Muscle of back (tissue), 11 donors: Measurements from ENCODE around the gene OTUD3. TPM values are rescaled to one million over a fixed set of nuclear protein-coding genes. Genes with fewer than 3 reads are reported as not detected.
"Not testable (repeated sequence)": the region's sequence is repeated elsewhere in the genome, so short reads cannot be mapped to it uniquely, and the experiment has no call there.

Source experiments
- DNase-seq, 3 donors: peaks; one replicate each; pipeline versions ENCODE4 v3.0.0 to v3.0.0-alpha.2; 2013
- polyA plus RNA-seq, 10 donors: library from polyadenylated mRNA; unstranded; fragments of 120-200 nt; gene quantifications; one replicate each; pipeline ENCODE4 v1.2.1, GENCODE V29; 2013; ENCODE audit not compliant: insufficient read length in 10 of 10

OTUD3 gene
- polyA plus RNA-seq, 10 donors = 4.9 to 13.1 (median 6.7) TPM

DNA sequence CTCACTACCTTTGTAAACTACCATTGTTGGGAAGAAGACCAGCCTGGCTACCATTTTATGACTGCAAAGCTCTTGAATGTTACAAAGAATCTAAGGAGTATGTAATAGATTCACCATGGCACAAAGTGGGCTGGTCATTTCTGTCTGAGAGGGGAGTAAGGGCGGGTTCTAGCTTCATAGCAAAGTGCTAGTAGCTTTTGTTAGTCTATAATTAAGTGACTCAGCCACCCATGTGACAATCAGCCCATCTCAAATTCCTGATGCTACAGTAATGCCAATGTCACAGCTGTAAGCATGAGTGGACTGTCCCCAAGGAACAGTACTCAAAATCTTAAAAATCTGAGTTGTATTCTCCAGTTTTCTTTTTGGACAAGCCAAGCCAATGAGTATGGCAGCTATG is 15.4 kb upstream of the OTUD3 start:
- no peak for DNase-seq

DNA sequence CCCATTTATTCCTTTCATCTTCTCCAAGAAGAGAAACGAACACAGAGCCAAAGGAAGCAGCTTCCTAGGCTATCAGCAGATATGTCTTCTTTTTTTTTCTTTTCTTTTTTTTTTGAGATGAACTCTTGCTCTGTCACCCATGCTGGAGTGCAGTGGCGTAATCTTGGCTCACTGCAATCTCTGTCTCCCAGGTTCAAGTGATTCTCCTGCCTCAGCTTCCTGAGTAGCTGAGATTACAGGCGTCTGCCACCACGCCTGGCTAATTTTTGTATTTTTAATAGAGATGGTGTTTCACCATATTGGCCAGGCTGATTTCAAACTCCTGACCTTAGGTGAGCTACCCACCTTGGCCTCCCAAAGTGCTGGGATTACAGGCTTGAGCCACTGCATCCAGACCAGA is 13.6 kb upstream of the OTUD3 start:
- not testable (repeated sequence) for DNase-seq

DNA sequence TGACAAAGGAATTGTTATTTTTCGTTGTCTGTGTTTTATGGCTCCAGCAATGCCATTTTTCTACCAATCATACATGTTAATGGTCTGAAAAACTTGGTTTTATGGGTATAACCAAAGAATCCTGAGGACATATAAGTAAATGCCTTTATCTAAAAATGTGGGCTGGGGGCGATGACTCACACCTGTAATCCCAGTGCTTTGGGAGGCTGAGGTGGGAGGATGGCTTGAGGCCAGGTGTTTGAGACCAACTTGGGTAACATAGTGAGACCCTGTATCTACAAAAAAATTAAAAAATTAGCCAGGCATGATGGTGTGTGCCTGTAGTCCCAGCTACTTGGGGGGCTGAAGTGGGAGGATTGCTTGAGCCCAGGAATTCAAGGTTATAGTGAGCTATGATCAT is 12.7 kb upstream of the OTUD3 start:
- DNase-seq = not testable (repeated sequence)

DNA sequence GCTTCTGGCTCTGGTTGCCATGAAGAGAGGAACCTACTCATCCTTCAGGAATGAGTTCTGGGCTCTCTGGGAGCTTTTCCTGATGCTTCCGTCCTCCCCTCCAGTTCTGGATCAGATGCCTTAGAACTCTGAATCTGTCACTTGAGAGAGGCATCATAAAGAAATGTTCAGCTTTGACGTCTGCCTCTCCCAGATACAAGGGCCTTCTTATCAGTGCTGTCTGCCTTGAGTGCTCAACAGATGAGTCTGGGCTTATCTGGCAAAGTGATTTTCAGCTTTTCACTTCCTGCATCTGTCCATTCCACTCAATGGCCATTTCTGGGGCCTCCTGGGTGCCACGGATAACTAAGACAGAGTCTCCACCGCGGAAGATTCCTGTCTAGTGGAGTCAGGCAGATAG is 12.3 kb upstream of the OTUD3 start:
- no peak for DNase-seq

DNA sequence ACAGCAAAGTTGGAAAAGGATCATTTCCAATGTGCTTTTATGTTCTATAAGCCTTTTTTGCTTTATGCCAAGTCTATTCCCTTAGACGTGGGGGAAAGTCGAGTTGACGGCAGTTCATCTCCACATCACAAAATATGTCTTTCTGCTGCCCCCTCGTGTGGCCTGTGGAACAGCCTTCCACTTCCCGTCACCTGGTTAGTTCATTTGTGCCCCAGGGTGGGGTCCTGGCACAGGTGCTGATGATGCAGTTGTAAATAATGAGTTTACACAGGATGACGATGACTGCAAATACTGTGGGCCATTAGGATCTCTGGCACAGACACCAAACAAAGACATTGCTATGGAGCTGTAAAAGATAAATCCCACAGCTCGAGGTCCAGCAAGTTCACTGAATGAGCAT is 10.0 kb upstream of the OTUD3 start:
- no peak for DNase-seq

DNA sequence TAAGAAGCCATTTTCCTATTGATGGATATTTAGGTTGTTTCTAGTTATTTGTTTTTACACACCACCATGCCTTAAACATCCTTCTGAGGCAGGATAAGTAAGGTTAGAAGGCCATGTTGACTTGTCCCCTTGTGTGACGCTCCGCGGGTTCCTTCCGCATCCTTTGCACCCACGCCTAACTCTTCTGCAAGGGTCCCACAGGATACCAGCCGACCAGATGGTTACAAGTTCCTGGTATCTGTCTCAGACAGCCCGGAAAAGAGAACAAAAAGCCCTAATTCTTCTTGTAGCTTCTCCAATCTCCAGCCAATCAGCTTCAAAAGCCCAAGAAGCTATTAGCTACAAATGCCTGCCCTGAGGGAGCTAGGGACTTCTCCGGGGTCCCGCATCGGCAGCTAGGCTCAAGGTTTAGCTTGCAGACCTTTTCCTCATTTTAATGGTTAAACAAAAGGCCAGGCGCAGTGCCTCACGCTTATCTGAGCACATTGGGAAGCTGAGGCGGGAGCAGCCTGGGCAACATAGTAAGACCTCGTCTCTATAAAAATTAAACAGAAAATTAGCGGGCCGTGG is 4.9 kb upstream of the OTUD3 start:
- DNase-seq = no peak

DNA sequence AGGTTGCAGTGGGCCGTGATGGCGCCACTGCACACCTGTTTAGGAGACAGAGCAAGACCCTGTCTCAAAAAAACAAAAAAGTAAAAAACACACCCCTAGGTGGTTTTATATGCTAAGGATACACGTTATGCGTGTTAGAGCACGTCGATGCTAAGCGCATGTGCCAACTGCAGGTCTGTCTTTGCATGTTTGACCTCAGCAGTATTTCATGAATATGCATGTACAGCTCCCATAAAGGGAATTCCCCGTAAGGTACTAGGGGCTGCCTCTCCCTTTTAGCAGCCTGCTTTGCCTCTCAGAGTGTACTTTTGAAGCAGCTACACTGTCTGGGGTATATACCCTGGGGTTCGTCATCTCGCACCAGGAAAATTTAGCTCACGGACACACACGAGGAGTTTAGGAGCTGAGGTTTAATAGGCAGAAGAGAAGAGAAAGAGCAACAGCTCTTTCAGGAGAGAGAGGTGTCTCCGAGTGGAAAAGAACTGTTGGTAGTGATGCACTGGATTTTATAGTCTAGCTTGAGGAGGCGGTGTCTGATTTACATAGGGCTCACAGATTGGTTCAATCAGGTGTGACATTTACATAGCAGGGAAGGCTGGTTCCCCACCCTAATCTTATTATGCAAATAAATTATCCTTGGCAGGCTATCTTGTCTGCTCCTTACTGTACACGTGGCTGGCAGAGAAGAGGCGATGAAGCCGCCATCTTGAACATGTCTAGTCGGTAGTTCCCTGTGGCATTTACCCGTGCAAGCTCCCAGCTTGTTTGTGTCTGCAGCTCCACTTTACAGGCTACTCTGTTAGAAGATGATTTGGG is 4.2 kb upstream of the OTUD3 start:
- DNase-seq = no peak

DNA sequence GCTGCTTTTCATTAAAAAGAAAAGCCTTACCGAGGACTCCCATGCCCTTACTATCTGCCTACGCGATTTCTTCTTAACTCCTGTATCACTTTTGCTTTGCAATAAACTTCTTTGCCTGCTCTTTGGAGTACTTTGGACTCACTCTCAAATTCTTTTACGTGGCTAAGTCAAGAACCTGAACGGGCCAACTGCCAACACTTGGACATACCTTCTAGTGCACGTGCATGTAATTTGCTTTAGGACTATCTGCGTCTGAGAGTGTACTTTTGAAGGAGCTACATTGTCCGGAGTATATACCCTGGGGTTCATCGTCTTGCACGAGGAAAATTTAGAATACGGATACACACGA is 3.6 kb upstream of the OTUD3 start:
- no peak for DNase-seq

DNA sequence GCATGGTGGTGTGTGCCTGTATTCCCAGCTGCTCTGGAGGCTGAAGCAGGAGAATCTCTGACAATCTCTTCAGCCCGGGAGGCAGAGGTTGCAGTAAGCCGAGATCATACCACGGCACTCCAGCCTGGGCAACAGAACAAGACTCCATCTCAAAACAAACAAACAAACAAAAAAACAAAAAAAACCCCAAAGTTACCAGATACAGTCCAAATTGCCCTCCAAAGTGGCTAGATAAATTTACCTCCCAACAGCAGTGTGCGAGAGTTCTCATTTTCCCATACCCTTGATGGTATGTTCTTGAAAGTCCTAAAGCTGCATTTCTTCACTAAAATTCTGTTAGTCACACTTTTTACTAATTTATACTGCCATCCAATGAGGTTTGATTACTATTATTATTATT is 3.0 kb upstream of the OTUD3 start:
- no peak for DNase-seq

DNA sequence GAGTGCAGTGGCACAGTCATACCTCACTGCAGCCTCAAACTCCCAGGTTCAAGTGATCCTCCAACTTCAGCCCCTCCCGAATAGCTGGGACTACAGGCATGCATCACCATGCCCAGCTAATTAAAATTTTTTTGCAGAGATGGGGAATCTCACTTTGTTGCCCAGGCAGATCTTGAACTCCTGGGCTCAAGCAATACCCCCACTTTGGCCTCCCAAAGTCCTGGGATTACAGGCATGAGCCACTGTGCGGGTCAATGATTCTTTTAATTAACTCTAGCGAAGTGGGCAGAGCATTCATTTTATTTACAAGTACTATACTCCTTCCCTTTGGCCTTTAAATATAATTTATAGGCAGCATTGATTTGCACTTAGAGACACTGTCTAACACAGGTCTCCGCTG is 2.5 kb upstream of the OTUD3 start:
- DNase-seq = no peak

DNA sequence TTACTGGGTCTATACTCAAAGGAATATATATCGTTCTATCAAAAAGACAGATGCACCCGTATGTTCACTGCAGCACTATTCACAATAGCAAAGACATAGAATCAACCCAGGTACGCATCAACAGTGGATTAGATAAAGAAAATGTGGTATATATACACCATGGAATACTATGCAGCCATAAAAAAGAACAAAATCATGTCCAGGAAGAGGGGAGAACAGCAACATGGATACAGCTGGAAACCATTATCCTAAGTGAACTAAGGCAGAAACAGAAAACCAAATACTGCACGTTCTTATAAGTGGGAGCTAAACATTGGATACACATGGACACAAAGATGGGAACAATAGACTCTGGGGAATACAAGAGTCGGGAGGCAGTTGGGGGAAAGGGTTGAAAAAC is 1.4 kb upstream of the OTUD3 start:
- DNase-seq = not testable (repeated sequence)

DNA sequence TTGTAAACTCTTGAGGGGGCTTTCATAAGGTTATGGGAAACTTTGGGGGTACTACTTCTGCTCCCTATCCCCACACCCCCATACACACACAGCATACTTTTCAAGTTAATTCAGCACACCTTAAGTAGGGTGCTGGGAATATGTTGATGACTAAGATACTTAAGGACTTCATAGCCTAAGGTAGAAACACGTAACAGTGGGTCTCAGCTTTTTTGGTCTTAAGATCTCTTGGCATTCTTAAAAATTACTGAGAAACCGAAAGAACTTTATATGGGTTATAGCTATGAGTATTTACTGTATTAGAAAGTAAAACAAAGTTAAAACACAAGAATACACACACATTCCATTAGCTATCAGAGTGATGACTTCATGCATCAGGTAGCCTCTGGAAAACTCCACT is 2.1 kb downstream of the OTUD3 start:
- no peak for DNase-seq

DNA sequence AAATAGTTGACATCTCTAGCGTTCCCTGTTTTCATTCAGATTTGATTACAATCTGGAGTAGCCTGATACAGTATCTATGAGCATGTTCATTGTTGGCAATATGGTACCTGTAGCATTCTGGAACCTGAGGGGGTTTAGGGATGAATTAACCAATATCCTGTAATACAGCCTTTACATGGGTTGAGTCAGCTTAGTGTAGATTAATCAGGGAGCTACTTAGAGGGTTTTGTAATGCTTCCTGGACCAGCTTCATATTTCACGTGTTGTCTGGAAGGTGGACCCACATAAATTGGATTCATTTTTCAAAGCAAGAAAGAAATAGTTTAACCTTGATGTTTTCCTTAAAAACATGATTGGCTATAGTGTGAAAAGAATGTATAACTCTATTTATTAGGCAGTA is 3.6 kb downstream of the OTUD3 start:
- no peak for DNase-seq

DNA sequence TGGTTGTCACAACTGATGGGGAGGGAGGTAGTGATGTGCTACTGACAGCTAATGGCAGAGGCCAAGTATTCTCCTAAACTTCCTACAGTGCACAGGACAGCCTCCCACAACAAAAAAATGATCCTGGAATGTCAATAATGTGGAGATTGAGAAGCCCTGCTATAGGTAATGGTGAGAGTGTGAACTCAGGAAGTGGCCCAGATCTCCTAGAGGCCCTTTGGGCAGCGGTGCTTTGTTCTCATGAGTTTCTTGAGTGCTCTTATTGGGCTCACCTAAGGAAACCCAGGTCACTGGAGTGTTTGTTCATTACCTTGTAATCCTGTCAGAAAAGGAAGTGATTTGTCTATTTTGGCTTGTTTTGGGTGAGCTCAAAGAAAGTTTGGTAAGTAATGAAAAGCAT is 5.9 kb downstream of the OTUD3 start:
- DNase-seq = no peak

DNA sequence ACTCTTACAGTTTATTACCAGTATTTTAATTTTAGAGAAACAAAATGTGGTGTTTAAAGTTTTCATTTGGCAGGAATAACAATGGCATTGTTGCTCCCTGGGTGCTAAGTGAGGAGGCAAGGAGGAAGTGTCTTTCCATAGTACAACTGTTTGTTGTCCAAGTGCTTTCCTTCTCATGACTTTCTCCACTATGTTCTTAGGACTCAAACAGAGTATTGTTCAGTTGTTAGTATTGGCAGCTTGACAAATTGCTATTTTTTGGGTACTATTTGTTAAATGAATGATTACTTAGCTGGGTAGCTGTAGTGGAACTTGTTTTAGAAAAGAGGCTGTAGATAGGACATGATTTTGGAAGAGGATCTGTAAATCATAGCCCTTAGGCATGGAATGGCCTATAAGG is 7.5 kb downstream of the OTUD3 start:
- DNase-seq = no peak

DNA sequence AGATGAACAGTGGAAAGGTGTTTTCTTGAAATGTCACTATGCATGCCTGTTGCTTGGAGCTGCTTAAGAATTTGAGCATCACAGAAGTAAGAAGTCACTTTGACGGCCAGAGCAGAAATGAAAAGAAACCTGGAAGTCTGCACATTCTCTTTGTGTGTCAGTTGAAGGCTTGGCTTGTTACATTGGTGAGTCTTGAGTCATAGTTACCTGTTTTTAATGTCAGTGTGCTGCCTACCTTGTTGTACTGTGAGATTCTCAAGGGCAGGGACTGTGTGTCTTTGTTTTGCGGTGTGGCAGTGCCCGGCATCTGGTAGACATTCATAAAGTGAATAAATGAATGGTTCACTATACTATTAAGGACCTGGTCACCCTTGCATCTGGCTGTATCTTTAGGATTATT is 9.9 kb downstream of the OTUD3 start:
- DNase-seq = no peak

DNA sequence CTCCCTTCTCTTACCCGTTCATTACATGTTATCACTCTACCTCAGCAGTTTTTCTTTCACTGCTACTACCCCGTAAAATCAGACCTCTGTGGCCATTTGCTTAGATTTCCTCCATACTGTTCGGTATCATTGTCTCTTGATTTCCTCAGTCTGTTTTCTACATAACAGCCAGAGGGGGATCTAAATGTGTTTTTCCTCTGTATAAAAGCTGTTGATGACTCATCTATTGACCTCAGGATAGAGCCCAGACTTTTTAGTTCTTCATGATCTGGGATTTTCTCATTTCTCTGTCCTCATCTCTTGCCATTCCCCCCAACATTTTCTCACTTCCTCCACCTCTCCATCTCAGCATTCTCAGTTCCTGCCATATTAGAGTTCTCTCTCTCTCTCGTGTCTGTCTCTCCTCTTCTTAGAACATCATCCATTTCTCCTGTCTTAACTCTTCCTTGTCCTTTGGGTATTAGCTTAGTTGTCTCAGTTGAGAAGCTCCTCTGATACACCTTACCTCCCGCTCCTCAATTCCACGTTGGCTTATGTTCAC is 10.5 kb downstream of the OTUD3 start:
- DNase-seq = no peak

DNA sequence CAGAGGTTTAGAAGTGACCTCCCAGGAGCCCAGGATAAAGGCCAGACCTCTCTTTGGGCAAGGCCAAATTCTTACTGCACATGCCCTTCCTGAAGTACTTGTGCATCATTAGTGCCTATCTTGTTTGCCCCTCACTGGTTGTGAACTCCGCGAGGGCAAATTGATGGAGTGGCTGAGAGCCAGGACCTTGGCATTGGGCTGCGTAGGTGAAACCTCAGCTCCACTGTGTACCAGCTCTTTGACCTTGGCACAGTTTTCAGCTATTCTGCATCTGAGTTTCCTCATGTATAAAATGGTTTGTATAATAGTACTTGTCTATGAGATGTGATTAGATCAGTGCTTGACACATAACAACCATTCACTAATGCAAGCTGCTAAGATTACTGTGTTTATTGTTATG is 11.5 kb downstream of the OTUD3 start:
- no peak for DNase-seq

DNA sequence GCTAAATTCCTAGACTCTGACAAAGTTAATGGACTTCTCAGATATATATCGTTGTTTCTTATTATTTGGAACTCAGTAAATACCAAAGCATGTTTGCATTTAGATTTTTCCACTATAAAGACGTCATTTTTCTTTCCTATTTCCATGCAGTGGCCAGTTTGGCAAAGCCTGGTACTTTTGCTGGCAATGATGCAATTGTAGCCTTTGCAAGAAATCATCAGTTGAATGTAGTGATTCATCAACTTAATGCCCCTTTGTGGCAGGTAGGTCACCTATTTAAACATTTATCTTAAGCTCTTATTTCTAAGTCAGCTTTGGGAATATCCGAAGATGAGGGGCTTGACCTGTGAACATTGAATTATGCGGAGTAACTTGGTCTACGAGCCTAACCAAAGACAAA is 12.0 kb downstream of the OTUD3 start:
- DNase-seq = no peak

DNA sequence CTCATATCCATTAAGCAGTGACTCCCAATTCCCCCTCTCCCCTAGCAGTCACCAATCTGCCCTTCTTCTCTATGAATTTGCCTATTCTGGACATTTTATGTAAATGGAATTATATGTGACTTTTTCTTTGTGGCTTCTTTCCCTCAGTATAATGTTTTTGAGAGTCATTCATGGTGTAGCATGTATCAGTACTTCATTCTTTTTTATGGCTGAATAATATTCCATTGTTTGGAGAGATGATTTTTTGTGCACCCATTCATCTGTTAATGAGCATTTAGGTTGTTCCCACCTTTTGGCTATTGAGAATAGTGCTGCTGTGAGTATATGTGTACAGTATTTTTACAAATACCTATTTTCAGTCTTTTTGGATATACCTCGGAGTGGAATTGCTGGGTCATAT is 19.5 kb downstream of the OTUD3 start:
- DNase-seq = no peak

DNA sequence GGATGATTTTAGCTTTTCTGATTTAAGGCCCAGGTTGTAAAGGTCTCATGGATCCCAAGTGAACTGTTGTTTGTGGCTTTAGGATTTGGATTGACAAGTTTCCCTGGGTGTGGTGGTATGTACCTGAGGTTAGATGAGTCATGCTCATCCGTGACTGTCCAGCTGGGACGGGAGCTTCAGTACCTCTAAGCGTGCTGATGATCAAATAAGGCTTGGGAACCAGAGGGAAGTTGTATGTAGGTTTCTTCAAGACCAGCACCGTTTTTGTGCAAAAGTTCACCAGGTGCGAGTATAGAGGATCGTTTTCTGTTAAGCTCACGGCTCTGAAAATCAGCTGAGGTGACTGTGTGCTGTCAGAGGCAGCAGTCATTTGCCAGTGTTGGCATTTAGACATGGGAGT is 21.4 kb downstream of the OTUD3 start:
- no peak for DNase-seq

DNA sequence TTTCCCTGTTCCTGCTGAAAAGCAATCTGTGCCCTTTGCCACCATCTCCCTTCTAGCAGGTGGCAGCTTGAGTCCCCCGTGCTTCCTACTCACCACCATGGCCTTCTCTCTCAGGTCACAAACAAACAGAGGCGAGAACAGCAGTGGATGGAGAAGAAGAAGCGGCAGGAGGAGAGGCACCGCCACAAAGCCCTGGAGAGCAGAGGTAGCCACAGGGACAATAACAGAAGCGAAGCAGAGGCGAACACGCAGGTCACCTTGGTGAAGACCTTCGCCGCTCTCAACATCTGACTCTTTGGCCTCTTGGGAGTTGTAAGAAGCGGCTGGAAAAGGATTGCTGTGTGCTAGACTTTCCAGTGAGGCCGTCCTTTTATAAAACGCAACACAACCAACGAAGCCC is 25.3 kb downstream of the OTUD3 start:
- DNase-seq = no peak

DNA sequence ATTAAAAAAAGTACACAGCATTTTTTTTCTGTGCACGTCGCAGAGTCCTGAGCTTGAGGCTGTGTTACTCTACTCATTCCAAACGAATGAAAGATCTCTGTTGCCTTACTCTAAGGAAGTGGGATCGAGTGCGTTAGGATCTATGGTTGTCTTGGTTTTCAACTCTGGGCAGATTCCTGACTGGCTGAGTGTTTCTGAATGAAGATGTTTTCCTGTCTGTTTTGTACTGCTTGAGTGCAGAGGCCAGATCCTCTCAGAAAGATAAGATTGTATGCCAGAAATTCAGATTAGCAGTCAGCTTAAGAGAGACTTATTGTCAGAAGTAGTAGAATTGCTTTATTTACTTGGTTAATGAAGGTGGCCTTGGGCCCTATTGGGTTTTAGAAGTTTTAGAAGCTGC is 27.2 kb downstream of the OTUD3 start:
- no peak for DNase-seq

DNA sequence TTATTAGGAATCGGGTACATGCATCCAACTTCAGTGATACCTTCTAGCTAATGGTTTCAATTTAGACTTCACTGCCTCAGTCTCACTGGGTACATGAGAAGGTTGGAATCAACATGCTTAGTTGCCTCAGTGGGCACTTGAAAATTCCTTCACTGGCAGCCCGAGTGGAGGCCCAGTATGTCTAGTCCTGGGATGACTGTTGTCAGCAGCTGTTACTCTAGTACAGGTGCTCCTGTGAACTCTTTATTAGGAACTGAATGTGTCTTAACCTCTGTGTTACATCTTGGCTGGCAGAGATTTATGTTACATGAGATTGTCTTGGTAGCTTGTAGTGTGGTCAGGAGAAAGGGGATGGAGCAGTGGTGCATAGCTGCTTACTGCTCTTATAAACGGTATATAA is 27.8 kb downstream of the OTUD3 start:
- DNase-seq = no peak
